AG08396 (cell line): Measurements from ENCODE around the gene TFAM.
"Not testable (repeated sequence)": the region's sequence is repeated elsewhere in the genome, so short reads cannot be mapped to it uniquely, and the experiment has no call there.

ENCODE experiments used
- DNase-seq: peaks from one replicate; pipeline ENCODE4 v3.0.0; 2012; ENCODE audit warnings: low spot score, mixed read lengths

The TFAM gene

GRCh38 chr10:58372607-58373441 lies 12.4 kb upstream of the TFAM start:
- DNase-seq, result no peak

GRCh38 chr10:58373442-58373827 lies 11.8 kb upstream of the TFAM start:
- DNase-seq, result no peak

- no peak for DNase-seq
Observed at GRCh38 chr10:58382489-58382995, 2.7 kb upstream of the TFAM start.

- DNase-seq, result peak; percentile 9
Observed at GRCh38 chr10:58384095-58384494, 1.1 kb upstream of the TFAM start.

- no peak for DNase-seq
Observed at GRCh38 chr10:58384544-58384998, 639 bp upstream of the TFAM start.

- DNase-seq, result peak; percentile 27
Observed at GRCh38 chr10:58385784-58386112, 538 bp downstream of the TFAM start.

GRCh38 chr10:58389024-58389423 lies 3.8 kb downstream of the TFAM start:
- DNase-seq, result no peak

GRCh38 chr10:58393317-58393716 lies 8.1 kb downstream of the TFAM start:
- no peak for DNase-seq

GRCh38 chr10:58394471-58394870 lies 9.3 kb downstream of the TFAM start:
- no peak for DNase-seq

- no peak for DNase-seq
Observed at GRCh38 chr10:58396057-58396456, 10.8 kb downstream of the TFAM start.

GRCh38 chr10:58397830-58398229 lies 12.6 kb downstream of the TFAM start:
- no peak for DNase-seq

GRCh38 chr10:58399410-58399809 lies 14.2 kb downstream of the TFAM start:
- DNase-seq, result peak; percentile 19

- no peak for DNase-seq
Observed at GRCh38 chr10:58400609-58401008, 15.4 kb downstream of the TFAM start.

- no peak for DNase-seq
Observed at GRCh38 chr10:58404001-58404400, 18.8 kb downstream of the TFAM start.

GRCh38 chr10:58409956-58410610 lies 24.9 kb downstream of the TFAM start:
- no peak for DNase-seq

- no peak for DNase-seq
Observed at GRCh38 chr10:58412502-58412961, 27.3 kb downstream of the TFAM start.

- DNase-seq, result peak; percentile 59
Observed at GRCh38 chr10:58414270-58415041, 29.2 kb downstream of the TFAM start.

- no peak for DNase-seq
Observed at GRCh38 chr10:58415757-58416156, 30.5 kb downstream of the TFAM start.

GRCh38 chr10:58417902-58418301 lies 32.7 kb downstream of the TFAM start:
- not testable (repeated sequence) for DNase-seq

GRCh38 chr10:58424176-58424575 lies 39.0 kb downstream of the TFAM start:
- DNase-seq, result no peak

- not testable (repeated sequence) for DNase-seq
Observed at GRCh38 chr10:58428436-58428835, 43.2 kb downstream of the TFAM start.

GRCh38 chr10:58431903-58432302 lies 46.7 kb downstream of the TFAM start:
- DNase-seq, result no peak
